Measurements from ENCODE around the gene AMBRA1.

The AMBRA1 gene

GRCh38 chr11:46633291-46634217 lies 39.7 kb upstream of the AMBRA1 start:
- Histone ChIP-seq H3K4me1 (no peaks in the 10 kb centered on the region), H3K27ac (no peak overlapping the region), H3K4me2 (ENCODE audit: low read length) (no peak overlapping the region), H3K27me3 (ENCODE audit: control insufficient read depth, insufficient read depth, low read length) (no peaks in the 10 kb centered on the region), H2AFZ (no peak overlapping the region), H3K4me3 (ENCODE audit: low read depth, low read length) (no peak overlapping the region), H3K9ac (no peak overlapping the region), H3K9me3 (ENCODE audit: control insufficient read depth, low read length) (no peaks in the 10 kb centered on the region), H3K36me3 (ENCODE audit: control insufficient read depth, insufficient read depth, low read length) (no peaks in the 10 kb centered on the region), H3K79me2 (peaks cover 6% of the 10 kb centered on the region)
- TF ChIP-seq CTCF (IDR thresholded peaks at IDR 0.05) = no peak

GRCh38 chr11:46632502-46632901 lies 38.7 kb upstream of the AMBRA1 start:
- H3K9me3 ChIP-seq (ENCODE audit: control insufficient read depth, low read length) = no peaks in the 10 kb centered on the region
- TF ChIP-seq CTCF (IDR thresholded peaks at IDR 0.05) = no peak
- no peak overlapping the region for H3K4me3 ChIP-seq (ENCODE audit: low read depth, low read length)
- no peaks in the 10 kb centered on the region for H3K36me3 ChIP-seq (ENCODE audit: control insufficient read depth, insufficient read depth, low read length)
- H3K9ac ChIP-seq = no peak overlapping the region
- peaks cover 4% of the 10 kb centered on the region for H3K79me2 ChIP-seq
- H3K27ac ChIP-seq = no peak overlapping the region
- no peaks in the 10 kb centered on the region for H3K27me3 ChIP-seq (ENCODE audit: control insufficient read depth, insufficient read depth, low read length)
- no peak overlapping the region for H3K4me2 ChIP-seq (ENCODE audit: low read length)
- no peaks in the 10 kb centered on the region for H3K4me1 ChIP-seq
- H2AFZ ChIP-seq = no peak overlapping the region

- no peaks in the 10 kb centered on the region for H3K9me3 ChIP-seq (ENCODE audit: control insufficient read depth, low read length)
- TF ChIP-seq CTCF (IDR thresholded peaks at IDR 0.05) = no peak
- no peak overlapping the region for H2AFZ ChIP-seq
- H3K4me2 ChIP-seq (ENCODE audit: low read length) = no peak overlapping the region
- peaks cover 2% of the 10 kb centered on the region for H3K79me2 ChIP-seq
- no peak overlapping the region for H3K9ac ChIP-seq
- H3K36me3 ChIP-seq (ENCODE audit: control insufficient read depth, insufficient read depth, low read length) = no peaks in the 10 kb centered on the region
- H3K27me3 ChIP-seq (ENCODE audit: control insufficient read depth, insufficient read depth, low read length) = no peaks in the 10 kb centered on the region
- H3K4me3 ChIP-seq (ENCODE audit: low read depth, low read length) = no peak overlapping the region
- H3K4me1 ChIP-seq = no peaks in the 10 kb centered on the region
- no peak overlapping the region for H3K27ac ChIP-seq
Measured at GRCh38 chr11:46631676-46632075, 37.9 kb upstream of the AMBRA1 start.

GRCh38 chr11:46630237-46630636 lies 36.4 kb upstream of the AMBRA1 start:
- Histone ChIP-seq H3K27ac (no peak overlapping the region), H3K4me3 (ENCODE audit: low read depth, low read length) (no peak overlapping the region), H2AFZ (no peak overlapping the region), H3K27me3 (ENCODE audit: control insufficient read depth, insufficient read depth, low read length) (no peaks in the 10 kb centered on the region), H3K9ac (no peak overlapping the region), H3K79me2 (peaks cover 9% of the 10 kb centered on the region), H3K9me3 (ENCODE audit: control insufficient read depth, low read length) (no peaks in the 10 kb centered on the region), H3K36me3 (ENCODE audit: control insufficient read depth, insufficient read depth, low read length) (no peaks in the 10 kb centered on the region), H3K4me1 (no peaks in the 10 kb centered on the region), H3K4me2 (ENCODE audit: low read length) (no peak overlapping the region)
- no peak for TF ChIP-seq CTCF (IDR thresholded peaks at IDR 0.05)

- Histone ChIP-seq H3K27ac (no peak overlapping the region), H2AFZ (no peak overlapping the region), H3K9me3 (ENCODE audit: control insufficient read depth, low read length) (no peaks in the 10 kb centered on the region), H3K4me1 (no peaks in the 10 kb centered on the region), H3K9ac (no peak overlapping the region), H3K36me3 (ENCODE audit: control insufficient read depth, insufficient read depth, low read length) (no peaks in the 10 kb centered on the region), H3K4me3 (ENCODE audit: low read depth, low read length) (no peak overlapping the region), H3K79me2 (peaks cover 12% of the 10 kb centered on the region), H3K27me3 (ENCODE audit: control insufficient read depth, insufficient read depth, low read length) (no peaks in the 10 kb centered on the region), H3K4me2 (ENCODE audit: low read length) (no peak overlapping the region)
- no peak for TF ChIP-seq CTCF (IDR thresholded peaks at IDR 0.05)
Measured at GRCh38 chr11:46628961-46629360, 35.1 kb upstream of the AMBRA1 start.
